Hepatocyte (in vitro differentiated cells): ENCODE data around the gene PRPF39. TPM values are rescaled to one million over a fixed set of nuclear protein-coding genes. Genes with fewer than 3 reads are reported as not detected.

ENCODE experiments used
- DNase-seq: peaks from one replicate; pipeline ENCODE4 v3.0.0-alpha.2; 2016; ENCODE audit warnings: low spot score
- H2AFZ ChIP-seq: fragments of 200-600 bp; sonication (generic); 2 replicates; pipeline ENCODE4 v1.6.0; 2016; ENCODE audit warnings: antibody characterized with exemption, mild to moderate bottlenecking
- H3K27ac ChIP-seq: fragments of 200-600 bp; sonication (generic); 2 replicates; pipeline ENCODE4 v1.5.1; 2016; ENCODE audit warnings: mild to moderate bottlenecking
- H3K27me3 ChIP-seq: fragments of 200-600 bp; sonication (generic); 2 replicates; pipeline ENCODE4 v1.6.1; 2016
- H3K36me3 ChIP-seq: fragments of 200-600 bp; sonication (generic); replicated peaks from 2 replicates; pipeline ENCODE4 v1.5.1; 2016; ENCODE audit warnings: low read depth; ENCODE audit not compliant: insufficient read depth
- H3K4me1 ChIP-seq: fragments of 200-600 bp; sonication (generic); 2 replicates; pipeline ENCODE4 v1.5.1; 2016; ENCODE audit warnings: mild to moderate bottlenecking, moderate library complexity; ENCODE audit not compliant: insufficient read depth
- H3K4me2 ChIP-seq: fragments of 200-600 bp; sonication (generic); 2 replicates; pipeline ENCODE4 v1.6.0; 2016
- H3K4me3 ChIP-seq: fragments of 200-600 bp; sonication (generic); 2 replicates; pipeline ENCODE4 v1.5.1; 2016; ENCODE audit warnings: mild to moderate bottlenecking
- H3K79me2 ChIP-seq: fragments of 200-600 bp; sonication (generic); 2 replicates; pipeline ENCODE4 v1.6.0; 2017; ENCODE audit warnings: mild to moderate bottlenecking
- H3K9me2 ChIP-seq: fragments of 200-600 bp; sonication (generic); replicated peaks from 2 replicates; pipeline ENCODE4 v1.6.0; 2017; ENCODE audit warnings: mild to moderate bottlenecking; ENCODE audit not compliant: insufficient read depth
- H3K9me3 ChIP-seq: fragments of 200-600 bp; sonication (generic); 2 replicates; pipeline ENCODE4 v1.5.1; 2016; ENCODE audit warnings: low read depth, mild to moderate bottlenecking
- H4K20me1 ChIP-seq: fragments of 200-600 bp; sonication (generic); 2 replicates; pipeline ENCODE4 v1.6.0; 2016; ENCODE audit warnings: mild to moderate bottlenecking; ENCODE audit not compliant: insufficient read depth, poor library complexity, severe bottlenecking
- EZH2 ChIP-seq: fragments of 200-600 bp; sonication (generic); IDR thresholded peaks from 2 replicates; pipeline ENCODE4 v1.6.1; 2016; ENCODE audit warnings: antibody characterized with exemption, mild to moderate bottlenecking, borderline replicate concordance
- EZH2phosphoT487 ChIP-seq: fragments of 200-600 bp; sonication (generic); IDR thresholded peaks from one replicate; pipeline ENCODE4 v1.6.1; 2018; ENCODE audit warnings: antibody characterized with exemption, mild to moderate bottlenecking, low read depth, moderate library complexity; ENCODE audit not compliant: unreplicated experiment, severe bottlenecking
- WGBS: methylation state at CpG from one replicate; pipeline ENCODE4 v1.1.6; 2016; ENCODE audit warnings: low lambda C conversion rate; ENCODE audit errors: missing lambda C conversion rate; 5-methylcytosine and 5-hydroxymethylcytosine counted together
- polyA plus RNA-seq: library from polyadenylated mRNA; unstranded; fragments of >200 nt; fragmentation: Nextera tagmentation; extraction: Ambion mirVana; gene quantifications from 2 replicates; pipeline ENCODE4 v1.2.1, GENCODE V29; 2016
- total RNA-seq: library from RNA; depleted of rRNA; stranded (reverse); fragments of >200 nt; gene quantifications from 2 replicates; pipeline ENCODE4 v1.2.3, GENCODE V29; 2014
- TF ChIP-seq, protein P1 (sequence below): fragments of 200-600 bp; sonication (generic); IDR thresholded peaks from 2 replicates; pipeline ENCODE4 v1.5.1; 2016; ENCODE audit warnings: antibody characterized with exemption, mild to moderate bottlenecking; ENCODE audit not compliant: poor library complexity

The PRPF39 gene
- total and polyA plus RNA-seq, 2 experiments from 2014 or later = 18.2 to 38.9 TPM

DNA sequence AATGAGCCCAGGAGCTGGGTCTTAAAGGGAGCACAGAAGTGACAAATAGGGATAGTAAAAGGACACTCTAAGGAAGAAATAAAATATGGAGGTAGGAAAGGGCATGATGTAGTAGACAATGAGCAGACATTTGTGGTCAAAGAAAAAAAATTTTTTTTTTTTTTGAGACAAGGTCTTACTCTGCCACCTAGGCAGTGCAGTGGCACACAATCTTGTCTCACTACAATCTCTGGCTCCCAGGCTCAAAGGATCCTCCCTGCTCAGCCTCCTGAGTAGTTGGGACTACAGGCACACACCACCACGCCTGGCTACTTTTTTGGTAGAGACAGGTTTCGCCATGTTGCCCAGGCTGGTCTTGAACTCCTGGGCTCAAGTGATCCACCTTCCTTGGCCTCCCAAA is 41.8 kb downstream of the PRPF39 start:
- 98% methylated on average over 2 of the region's 2 CpGs for WGBS
- Histone ChIP-seq H3K79me2 (peaks cover 16% of the 10 kb centered on the region), H3K36me3 (no peaks in the 10 kb centered on the region), H3K9me2 (no peaks in the 10 kb centered on the region), H3K4me1 (no peaks in the 10 kb centered on the region), H3K9me3 (no peaks in the 10 kb centered on the region), H4K20me1 (no peaks in the 10 kb centered on the region), H3K4me3 (no peak overlapping the region), H2AFZ (no peak overlapping the region), H3K27me3 (no peaks in the 10 kb centered on the region), H3K27ac (no peak overlapping the region), H3K4me2 (no peak overlapping the region)
- TF ChIP-seq, protein P1, sequence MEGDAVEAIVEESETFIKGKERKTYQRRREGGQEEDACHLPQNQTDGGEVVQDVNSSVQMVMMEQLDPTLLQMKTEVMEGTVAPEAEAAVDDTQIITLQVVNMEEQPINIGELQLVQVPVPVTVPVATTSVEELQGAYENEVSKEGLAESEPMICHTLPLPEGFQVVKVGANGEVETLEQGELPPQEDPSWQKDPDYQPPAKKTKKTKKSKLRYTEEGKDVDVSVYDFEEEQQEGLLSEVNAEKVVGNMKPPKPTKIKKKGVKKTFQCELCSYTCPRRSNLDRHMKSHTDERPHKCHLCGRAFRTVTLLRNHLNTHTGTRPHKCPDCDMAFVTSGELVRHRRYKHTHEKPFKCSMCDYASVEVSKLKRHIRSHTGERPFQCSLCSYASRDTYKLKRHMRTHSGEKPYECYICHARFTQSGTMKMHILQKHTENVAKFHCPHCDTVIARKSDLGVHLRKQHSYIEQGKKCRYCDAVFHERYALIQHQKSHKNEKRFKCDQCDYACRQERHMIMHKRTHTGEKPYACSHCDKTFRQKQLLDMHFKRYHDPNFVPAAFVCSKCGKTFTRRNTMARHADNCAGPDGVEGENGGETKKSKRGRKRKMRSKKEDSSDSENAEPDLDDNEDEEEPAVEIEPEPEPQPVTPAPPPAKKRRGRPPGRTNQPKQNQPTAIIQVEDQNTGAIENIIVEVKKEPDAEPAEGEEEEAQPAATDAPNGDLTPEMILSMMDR = no peak
- TF ChIP-seq EZH2 = no peak
- TF ChIP-seq EZH2phosphoT487 = no peak
- DNase-seq = no peak

DNA sequence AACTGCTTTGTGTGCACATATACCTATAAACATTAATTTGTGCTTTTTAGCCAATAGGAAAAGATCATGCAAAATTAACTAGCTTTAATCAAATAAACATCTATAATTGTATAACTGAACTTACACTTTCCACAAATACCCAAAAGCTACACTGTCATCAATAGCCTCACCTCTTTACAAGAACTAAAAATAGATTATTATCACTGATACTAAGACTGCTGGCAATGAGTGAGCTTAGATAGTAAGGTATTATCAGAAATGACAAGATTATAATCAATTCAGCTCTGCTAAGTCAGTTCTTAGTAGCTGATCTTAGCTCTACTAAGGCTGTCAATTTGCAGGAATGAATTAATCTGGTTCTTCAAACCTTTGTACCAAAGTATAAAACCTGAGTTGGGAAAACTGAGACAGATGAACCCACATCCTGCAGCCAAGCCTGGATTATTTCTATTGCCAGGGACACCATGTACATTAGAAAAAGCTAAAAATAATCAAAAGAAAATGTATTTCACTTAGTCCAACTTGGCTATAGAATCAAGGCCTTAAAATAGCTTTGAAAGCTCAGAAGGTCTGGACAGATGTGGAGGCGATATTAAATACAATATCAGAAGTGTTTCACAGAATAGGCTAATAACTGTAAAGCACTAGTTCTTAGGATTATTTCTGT is 45.2 kb downstream of the PRPF39 start:
- Histone ChIP-seq H3K79me2 (peaks cover 43% of the 10 kb centered on the region), H3K27ac (no peak overlapping the region), H3K36me3 (no peaks in the 10 kb centered on the region), H3K9me3 (no peaks in the 10 kb centered on the region), H3K4me1 (no peaks in the 10 kb centered on the region), H3K4me2 (no peak overlapping the region), H3K4me3 (no peak overlapping the region), H3K9me2 (no peaks in the 10 kb centered on the region), H4K20me1 (no peaks in the 10 kb centered on the region), H3K27me3 (no peaks in the 10 kb centered on the region), H2AFZ (no peak overlapping the region)
- WGBS = 58% methylated on average over 1 of the region's 1 CpG
- TF ChIP-seq EZH2 (no peak), EZH2phosphoT487 (no peak)
- TF ChIP-seq, protein P1 = no peak
- no peak for DNase-seq

DNA sequence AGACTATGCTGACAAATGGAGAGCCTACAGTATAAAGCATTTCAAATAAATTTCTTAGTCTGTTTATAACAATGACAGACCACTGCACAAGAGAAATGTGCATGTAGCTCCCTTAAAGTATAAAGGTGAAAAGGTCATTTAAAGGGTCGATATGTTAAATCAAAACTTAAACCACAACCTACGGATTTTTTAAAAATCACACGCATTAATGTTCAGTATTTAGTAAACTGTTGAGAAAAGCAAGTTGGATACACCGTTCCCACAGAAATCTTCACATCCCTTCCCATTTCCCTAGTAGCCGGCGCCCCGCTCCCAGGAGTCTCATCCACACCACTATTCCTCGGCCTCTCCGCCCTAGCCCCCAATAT is 49.8 kb downstream of the PRPF39 start:
- Histone ChIP-seq H4K20me1 (no peaks in the 10 kb centered on the region), H2AFZ (peak overlapping the region; percentile 56), H3K27me3 (no peaks in the 10 kb centered on the region), H3K79me2 (peaks cover 56% of the 10 kb centered on the region), H3K9me2 (no peaks in the 10 kb centered on the region), H3K4me1 (peaks cover 10% of the 10 kb centered on the region), H3K9me3 (no peaks in the 10 kb centered on the region), H3K27ac (peak overlapping the region; percentile 91), H3K36me3 (no peaks in the 10 kb centered on the region), H3K4me3 (peak overlapping the region; percentile 75), H3K4me2 (peak overlapping the region; percentile 85)
- DNase-seq = no peak
- TF ChIP-seq EZH2phosphoT487 = no peak
- no peak for TF ChIP-seq EZH2
- TF ChIP-seq, protein P1 = no peak
- 1% methylated on average over 9 of the region's 9 CpGs for WGBS
